DOHH2 (cell line): ENCODE results near the gene SNX1.

ENCODE experiments used
- H3F3A ChIP-seq: fragments of 200-600 bp; sonication (generic), shearing (Covaris generic); 2 replicates; pipeline ENCODE4 v1.6.0; 2016; ENCODE audit warnings: antibody characterized with exemption, mild to moderate bottlenecking; ENCODE audit not compliant: control insufficient read depth, insufficient read depth
- H3K27ac ChIP-seq: fragments of 200-600 bp; sonication (generic); 2 replicates; pipeline ENCODE4 v1.5.1; 2014; ENCODE audit warnings: low read depth, mild to moderate bottlenecking, low read length, moderate library complexity
- H3K27me3 ChIP-seq: fragments of 200-600 bp; sonication (generic); 2 replicates; pipeline ENCODE4 v1.6.1; 2014; ENCODE audit warnings: mild to moderate bottlenecking, low read length, mixed read lengths; ENCODE audit not compliant: control insufficient read depth
- H3K36me3 ChIP-seq: fragments of 200-600 bp; sonication (generic); 2 replicates; pipeline ENCODE4 v1.6.1; 2014; ENCODE audit warnings: mild to moderate bottlenecking, low read length, moderate library complexity, mixed read lengths; ENCODE audit not compliant: control insufficient read depth
- H3K4me1 ChIP-seq: fragments of 200-600 bp; sonication (generic); 2 replicates; pipeline ENCODE4 v1.6.1; 2014; ENCODE audit warnings: mild to moderate bottlenecking, low read length, mixed read lengths; ENCODE audit not compliant: control insufficient read depth
- H3K4me2 ChIP-seq: fragments of 200-600 bp; sonication (generic); 2 replicates; pipeline ENCODE4 v1.6.0; 2014; ENCODE audit warnings: mild to moderate bottlenecking, low read length, moderate library complexity
- H3K4me3 ChIP-seq: fragments of 200-600 bp; sonication (generic); 2 replicates; pipeline ENCODE4 v1.5.1; 2014; ENCODE audit warnings: mild to moderate bottlenecking, low read length, mixed read lengths
- H3K79me2 ChIP-seq: fragments of 200-600 bp; sonication (generic); 2 replicates; pipeline ENCODE4 v1.6.1; 2014; ENCODE audit warnings: mild to moderate bottlenecking, low read length, mixed read lengths; ENCODE audit not compliant: control insufficient read depth
- H3K9me2 ChIP-seq: fragments of 200-600 bp; sonication (generic); replicated peaks from 2 replicates; pipeline ENCODE4 v1.6.1; 2014; ENCODE audit warnings: mild to moderate bottlenecking, low read length, mixed read lengths; ENCODE audit not compliant: control insufficient read depth
- H3K9me3 ChIP-seq: fragments of 200-600 bp; sonication (generic); 2 replicates; pipeline ENCODE4 v1.6.1; 2014; ENCODE audit warnings: antibody characterized with exemption, low read length, mixed read lengths; ENCODE audit not compliant: control insufficient read depth, insufficient read depth
- H4K20me1 ChIP-seq: fragments of 200-600 bp; sonication (generic); 2 replicates; pipeline ENCODE4 v1.6.0; 2014; ENCODE audit warnings: low read depth, mild to moderate bottlenecking, antibody characterized with exemption, low read length, moderate library complexity; ENCODE audit not compliant: control insufficient read depth, insufficient read depth
- EZH2phosphoT487 ChIP-seq: fragments of 200-600 bp; sonication (generic); IDR thresholded peaks from 2 replicates; pipeline ENCODE4 v1.6.1; 2017; ENCODE audit warnings: borderline replicate concordance, mild to moderate bottlenecking, antibody characterized with exemption, low read length, moderate library complexity, mixed read lengths
- TF ChIP-seq, protein P1 (sequence below): fragments of 200-600 bp; sonication (generic); IDR thresholded peaks from one replicate; pipeline ENCODE4 v1.5.1; 2014; ENCODE audit warnings: antibody characterized with exemption, mild to moderate bottlenecking, low read depth, low read length; ENCODE audit not compliant: poor library complexity, severe bottlenecking

SNX1 gene

DNA sequence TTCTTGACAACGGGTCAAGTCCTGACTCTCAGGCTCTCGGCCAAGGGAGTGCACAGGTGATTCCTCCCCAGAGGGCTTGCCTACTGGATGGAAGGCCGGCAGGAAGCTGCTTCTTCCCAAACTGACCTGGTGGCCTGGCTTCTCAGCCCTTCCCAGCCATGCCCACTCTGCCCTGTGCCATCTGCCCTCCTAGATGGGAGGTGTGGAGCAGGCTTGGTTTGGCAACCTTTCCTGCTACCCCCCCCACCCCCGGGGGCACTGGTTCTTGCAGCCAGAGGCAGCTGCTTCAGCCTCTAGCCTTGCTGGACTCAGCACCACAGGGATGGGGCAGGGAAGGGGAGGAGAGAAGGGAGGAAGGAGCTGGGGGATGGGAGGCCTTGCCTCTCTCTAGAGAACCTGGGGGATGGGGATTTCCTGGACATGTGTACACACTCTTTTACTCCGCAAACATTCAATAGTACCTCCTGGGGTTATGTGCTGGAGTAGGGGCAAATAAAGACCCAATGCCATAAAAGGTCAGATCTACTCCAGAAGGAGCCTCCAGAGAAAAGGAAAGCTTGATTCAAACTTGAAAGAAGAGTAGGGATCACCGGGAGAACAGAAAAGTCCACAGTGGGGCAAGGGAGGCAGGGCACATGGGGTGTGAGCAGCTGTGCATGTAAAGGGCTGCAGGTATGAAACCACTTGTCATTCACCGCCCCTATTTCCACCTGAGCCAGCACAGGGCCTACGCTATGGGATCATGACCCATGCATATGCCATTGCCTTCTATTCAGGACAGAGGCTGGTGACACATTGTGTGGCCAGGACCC is 45.3 kb upstream of the SNX1 start:
- no peaks in the 10 kb centered on the region for H3K79me2 ChIP-seq
- TF ChIP-seq, protein P1, sequence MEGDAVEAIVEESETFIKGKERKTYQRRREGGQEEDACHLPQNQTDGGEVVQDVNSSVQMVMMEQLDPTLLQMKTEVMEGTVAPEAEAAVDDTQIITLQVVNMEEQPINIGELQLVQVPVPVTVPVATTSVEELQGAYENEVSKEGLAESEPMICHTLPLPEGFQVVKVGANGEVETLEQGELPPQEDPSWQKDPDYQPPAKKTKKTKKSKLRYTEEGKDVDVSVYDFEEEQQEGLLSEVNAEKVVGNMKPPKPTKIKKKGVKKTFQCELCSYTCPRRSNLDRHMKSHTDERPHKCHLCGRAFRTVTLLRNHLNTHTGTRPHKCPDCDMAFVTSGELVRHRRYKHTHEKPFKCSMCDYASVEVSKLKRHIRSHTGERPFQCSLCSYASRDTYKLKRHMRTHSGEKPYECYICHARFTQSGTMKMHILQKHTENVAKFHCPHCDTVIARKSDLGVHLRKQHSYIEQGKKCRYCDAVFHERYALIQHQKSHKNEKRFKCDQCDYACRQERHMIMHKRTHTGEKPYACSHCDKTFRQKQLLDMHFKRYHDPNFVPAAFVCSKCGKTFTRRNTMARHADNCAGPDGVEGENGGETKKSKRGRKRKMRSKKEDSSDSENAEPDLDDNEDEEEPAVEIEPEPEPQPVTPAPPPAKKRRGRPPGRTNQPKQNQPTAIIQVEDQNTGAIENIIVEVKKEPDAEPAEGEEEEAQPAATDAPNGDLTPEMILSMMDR, result no peak
- no peak for TF ChIP-seq EZH2phosphoT487
- no peaks in the 10 kb centered on the region for H3K9me2 ChIP-seq
- peaks cover 26% of the 10 kb centered on the region for H3K27me3 ChIP-seq
- no peaks in the 10 kb centered on the region for H3F3A ChIP-seq
- H3K4me3 ChIP-seq, result no peak overlapping the region
- no peak overlapping the region for H3K4me2 ChIP-seq
- no peaks in the 10 kb centered on the region for H3K9me3 ChIP-seq
- H3K27ac ChIP-seq, result no peak overlapping the region
- no peaks in the 10 kb centered on the region for H4K20me1 ChIP-seq
- H3K36me3 ChIP-seq, result no peaks in the 10 kb centered on the region
- peaks cover 5% of the 10 kb centered on the region for H3K4me1 ChIP-seq

GRCh38 chr15:64051093-64051402 is 44.7 kb upstream of the SNX1 start:
- Histone ChIP-seq H3K36me3 (no peaks in the 10 kb centered on the region), H3K9me2 (no peaks in the 10 kb centered on the region), H3K27ac (no peak overlapping the region), H4K20me1 (no peaks in the 10 kb centered on the region), H3K4me3 (no peak overlapping the region), H3F3A (no peaks in the 10 kb centered on the region), H3K4me2 (no peak overlapping the region), H3K27me3 (peaks cover 21% of the 10 kb centered on the region), H3K9me3 (no peaks in the 10 kb centered on the region), H3K79me2 (no peaks in the 10 kb centered on the region), H3K4me1 (peaks cover 5% of the 10 kb centered on the region)
- TF ChIP-seq, protein P1, result no peak
- TF ChIP-seq EZH2phosphoT487, result no peak

GRCh38 chr15:64051407-64052259 is 44.1 kb upstream of the SNX1 start:
- H3K36me3 ChIP-seq, result no peaks in the 10 kb centered on the region
- no peaks in the 10 kb centered on the region for H4K20me1 ChIP-seq
- no peaks in the 10 kb centered on the region for H3F3A ChIP-seq
- no peak overlapping the region for H3K4me2 ChIP-seq
- H3K79me2 ChIP-seq, result no peaks in the 10 kb centered on the region
- no peak for TF ChIP-seq EZH2phosphoT487
- TF ChIP-seq, protein P1, result no peak
- H3K4me3 ChIP-seq, result no peak overlapping the region
- no peak overlapping the region for H3K27ac ChIP-seq
- no peaks in the 10 kb centered on the region for H3K9me3 ChIP-seq
- peaks cover 3% of the 10 kb centered on the region for H3K4me1 ChIP-seq
- no peaks in the 10 kb centered on the region for H3K9me2 ChIP-seq
- H3K27me3 ChIP-seq, result peaks cover 19% of the 10 kb centered on the region
